ENCODE results near the gene KLC1.

KLC1 gene

DNA sequence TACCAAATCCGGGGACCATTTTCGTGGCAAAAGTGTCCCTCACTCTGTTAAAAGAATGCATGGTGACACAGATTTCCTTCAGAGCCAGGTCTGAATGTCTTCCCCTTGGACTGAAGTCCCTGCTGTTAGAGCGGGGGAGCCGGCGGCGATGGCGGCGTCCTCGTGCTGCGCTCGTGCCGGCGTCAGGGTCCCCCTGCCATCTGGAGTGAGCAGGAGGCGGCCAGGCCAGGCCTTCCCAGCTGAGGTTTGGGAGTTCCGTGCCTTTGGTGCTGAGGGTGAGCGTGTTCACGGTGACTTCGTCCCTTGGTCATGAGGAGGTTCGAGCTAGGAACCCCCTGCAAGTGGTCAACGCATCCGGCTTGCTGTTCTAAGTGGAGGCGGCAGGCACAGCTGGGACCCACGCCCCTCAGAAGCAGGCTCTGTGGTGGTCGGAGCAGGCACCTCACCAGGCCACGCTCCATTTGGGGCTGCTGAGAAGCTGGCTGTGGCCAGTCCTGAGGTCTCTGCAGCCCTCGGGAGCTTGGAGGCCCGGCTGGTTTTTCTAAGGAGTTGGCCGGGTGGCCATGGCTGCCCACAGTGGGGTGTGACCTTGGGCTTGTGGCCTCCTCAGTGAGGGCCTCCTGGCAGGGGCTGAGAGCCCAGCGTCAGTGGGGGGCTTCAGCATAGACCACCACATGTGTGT lies 96.1 kb downstream of the KLC1 start:
- no peak for TF ChIP-seq RAD21 (IDR thresholded peaks at IDR 0.05; ENCODE audit: low read depth)
- TF ChIP-seq CREB1 (IDR thresholded peaks at IDR 0.05; ENCODE audit: low read depth) = no peak
- TF ChIP-seq, protein P1, sequence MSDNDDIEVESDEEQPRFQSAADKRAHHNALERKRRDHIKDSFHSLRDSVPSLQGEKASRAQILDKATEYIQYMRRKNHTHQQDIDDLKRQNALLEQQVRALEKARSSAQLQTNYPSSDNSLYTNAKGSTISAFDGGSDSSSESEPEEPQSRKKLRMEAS (IDR thresholded peaks at IDR 0.05) = no peak
- no peak for TF ChIP-seq EGR1 (IDR thresholded peaks at IDR 0.05)

DNA sequence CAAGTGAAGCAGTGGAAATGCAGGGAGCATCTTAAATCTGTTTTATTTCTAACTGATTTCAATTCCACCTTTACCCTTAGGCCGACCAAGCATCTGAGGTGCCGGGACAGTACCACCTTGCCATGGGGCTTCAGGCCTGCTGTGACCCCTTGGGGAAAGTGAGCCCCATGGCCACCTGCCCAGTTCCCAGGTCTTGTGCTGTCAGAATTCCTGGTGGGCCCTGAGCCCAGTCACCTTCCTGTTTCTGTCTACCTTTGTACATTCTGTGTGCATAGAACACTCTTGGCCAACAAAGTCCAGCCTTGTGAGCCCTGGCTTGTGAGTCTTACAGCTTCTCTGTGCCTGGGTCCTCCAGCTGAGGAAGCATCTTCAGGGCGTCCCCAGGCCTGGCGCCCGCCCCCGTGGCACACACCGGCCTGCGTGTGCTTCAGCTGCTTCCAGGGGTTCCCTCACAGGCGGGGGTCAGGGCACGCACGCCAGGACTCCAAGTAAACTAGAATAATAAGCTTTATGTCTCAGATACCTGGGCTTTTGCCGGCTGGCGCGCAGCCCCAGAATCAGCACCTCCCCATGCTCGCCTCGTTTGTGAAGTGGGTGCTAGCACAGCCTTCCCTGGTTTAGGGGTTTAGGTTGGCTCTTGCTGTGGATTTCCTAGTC lies 96.9 kb downstream of the KLC1 start:
- TF ChIP-seq, protein P1 (IDR thresholded peaks at IDR 0.05) = no peak
- TF ChIP-seq NFIC (IDR thresholded peaks at IDR 0.05) (no peak), TCF12 (IDR thresholded peaks at IDR 0.05; ENCODE audit: low read depth) (no peak), RAD21 (IDR thresholded peaks at IDR 0.05; ENCODE audit: low read depth) (no peak), TEAD4 (IDR thresholded peaks at IDR 0.05) (no peak), YY1 (IDR thresholded peaks at IDR 0.05; ENCODE audit: low read depth) (no peak)

DNA sequence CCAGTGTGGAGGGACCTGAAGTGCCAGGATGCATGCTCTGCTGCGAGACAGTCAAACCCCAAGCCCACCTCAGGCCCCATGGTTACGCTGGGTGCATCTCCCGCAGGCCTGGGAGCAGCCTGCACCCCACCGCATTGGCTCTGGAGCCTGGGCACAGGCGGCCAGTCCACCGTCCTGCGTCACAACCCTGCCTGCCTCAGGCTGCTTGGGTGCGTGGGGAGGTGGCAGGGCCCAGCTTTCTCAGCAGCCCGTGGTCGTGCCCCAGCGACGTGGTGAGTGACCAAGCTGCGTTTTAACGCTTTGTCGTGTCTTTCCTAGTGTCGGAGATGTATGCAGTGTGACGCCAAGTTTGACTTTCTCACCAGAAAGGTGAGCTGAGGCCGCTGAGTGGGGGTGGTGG lies 97.5 kb downstream of the KLC1 start:
- no peak for TF ChIP-seq YY1 (IDR thresholded peaks at IDR 0.05; ENCODE audit: low read depth)
- TF ChIP-seq CREB1 (IDR thresholded peaks at IDR 0.05; ENCODE audit: low read depth) = no peak
- no peak for TF ChIP-seq EP300 (IDR thresholded peaks at IDR 0.05; ENCODE audit: borderline replicate concordance)
- TF ChIP-seq, protein P2, sequence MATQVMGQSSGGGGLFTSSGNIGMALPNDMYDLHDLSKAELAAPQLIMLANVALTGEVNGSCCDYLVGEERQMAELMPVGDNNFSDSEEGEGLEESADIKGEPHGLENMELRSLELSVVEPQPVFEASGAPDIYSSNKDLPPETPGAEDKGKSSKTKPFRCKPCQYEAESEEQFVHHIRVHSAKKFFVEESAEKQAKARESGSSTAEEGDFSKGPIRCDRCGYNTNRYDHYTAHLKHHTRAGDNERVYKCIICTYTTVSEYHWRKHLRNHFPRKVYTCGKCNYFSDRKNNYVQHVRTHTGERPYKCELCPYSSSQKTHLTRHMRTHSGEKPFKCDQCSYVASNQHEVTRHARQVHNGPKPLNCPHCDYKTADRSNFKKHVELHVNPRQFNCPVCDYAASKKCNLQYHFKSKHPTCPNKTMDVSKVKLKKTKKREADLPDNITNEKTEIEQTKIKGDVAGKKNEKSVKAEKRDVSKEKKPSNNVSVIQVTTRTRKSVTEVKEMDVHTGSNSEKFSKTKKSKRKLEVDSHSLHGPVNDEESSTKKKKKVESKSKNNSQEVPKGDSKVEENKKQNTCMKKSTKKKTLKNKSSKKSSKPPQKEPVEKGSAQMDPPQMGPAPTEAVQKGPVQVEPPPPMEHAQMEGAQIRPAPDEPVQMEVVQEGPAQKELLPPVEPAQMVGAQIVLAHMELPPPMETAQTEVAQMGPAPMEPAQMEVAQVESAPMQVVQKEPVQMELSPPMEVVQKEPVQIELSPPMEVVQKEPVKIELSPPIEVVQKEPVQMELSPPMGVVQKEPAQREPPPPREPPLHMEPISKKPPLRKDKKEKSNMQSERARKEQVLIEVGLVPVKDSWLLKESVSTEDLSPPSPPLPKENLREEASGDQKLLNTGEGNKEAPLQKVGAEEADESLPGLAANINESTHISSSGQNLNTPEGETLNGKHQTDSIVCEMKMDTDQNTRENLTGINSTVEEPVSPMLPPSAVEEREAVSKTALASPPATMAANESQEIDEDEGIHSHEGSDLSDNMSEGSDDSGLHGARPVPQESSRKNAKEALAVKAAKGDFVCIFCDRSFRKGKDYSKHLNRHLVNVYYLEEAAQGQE (IDR thresholded peaks at IDR 0.05; ENCODE audit: low read depth) = no peak
- no peak for TF ChIP-seq TEAD4 (IDR thresholded peaks at IDR 0.05)
- TF ChIP-seq TAF1 (IDR thresholded peaks at IDR 0.05; ENCODE audit: low read depth) = no peak
- no peak for TF ChIP-seq ZBTB7A (IDR thresholded peaks at IDR 0.05; ENCODE audit: low read depth)
- TF ChIP-seq TCF12 (IDR thresholded peaks at IDR 0.05; ENCODE audit: low read depth) = no peak
- TF ChIP-seq FOXM1 (IDR thresholded peaks at IDR 0.05; ENCODE audit: borderline replicate concordance, low read depth) = no peak
- TF ChIP-seq NFIC (IDR thresholded peaks at IDR 0.05) = no peak
- TF ChIP-seq, protein P1 (IDR thresholded peaks at IDR 0.05) = no peak
- TF ChIP-seq CEBPB (IDR thresholded peaks at IDR 0.05) = no peak

DNA sequence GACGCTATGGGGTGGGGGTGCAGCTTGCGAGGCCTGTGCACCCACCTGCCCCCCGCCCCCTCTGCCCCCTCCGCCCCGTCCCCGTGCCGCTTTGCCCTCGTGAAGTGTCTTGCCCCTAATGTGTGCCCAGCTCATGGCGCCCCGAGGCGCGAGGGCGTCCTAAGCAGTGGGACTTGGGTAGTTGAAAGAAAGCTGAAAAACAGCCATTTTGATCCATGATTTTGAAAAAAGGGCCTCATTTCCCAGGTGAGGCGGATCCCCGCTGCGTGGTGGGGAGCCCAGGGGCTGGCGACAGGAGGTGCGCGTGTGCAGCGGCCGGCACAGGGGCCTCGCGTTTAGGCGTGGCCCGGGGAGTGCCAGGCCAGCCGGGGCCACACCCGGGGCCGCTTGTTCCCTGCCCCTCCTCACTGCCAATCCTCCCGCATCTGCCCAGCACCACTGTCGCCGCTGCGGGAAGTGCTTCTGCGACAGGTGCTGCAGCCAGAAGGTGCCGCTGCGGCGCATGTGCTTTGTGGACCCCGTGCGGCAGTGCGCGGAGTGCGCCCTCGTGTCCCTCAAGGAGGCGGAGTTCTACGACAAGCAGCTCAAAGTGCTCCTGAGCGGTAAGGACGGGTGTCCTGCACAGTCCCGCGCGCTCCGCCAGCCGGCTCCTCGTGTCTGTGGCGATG lies 98.4 kb downstream of the KLC1 start:
- no peak for TF ChIP-seq NFIC (IDR thresholded peaks at IDR 0.05)
- TF ChIP-seq EP300 (IDR thresholded peaks at IDR 0.05; ENCODE audit: borderline replicate concordance) = no peak
- TF ChIP-seq CEBPB (IDR thresholded peaks at IDR 0.05) = no peak
- no peak for TF ChIP-seq ZBTB7A (IDR thresholded peaks at IDR 0.05; ENCODE audit: low read depth)
- TF ChIP-seq, protein P3, sequence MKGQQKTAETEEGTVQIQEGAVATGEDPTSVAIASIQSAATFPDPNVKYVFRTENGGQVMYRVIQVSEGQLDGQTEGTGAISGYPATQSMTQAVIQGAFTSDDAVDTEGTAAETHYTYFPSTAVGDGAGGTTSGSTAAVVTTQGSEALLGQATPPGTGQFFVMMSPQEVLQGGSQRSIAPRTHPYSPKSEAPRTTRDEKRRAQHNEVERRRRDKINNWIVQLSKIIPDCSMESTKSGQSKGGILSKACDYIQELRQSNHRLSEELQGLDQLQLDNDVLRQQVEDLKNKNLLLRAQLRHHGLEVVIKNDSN (IDR thresholded peaks at IDR 0.05) = no peak
- TF ChIP-seq, protein P1 (IDR thresholded peaks at IDR 0.05) = no peak
- no peak for TF ChIP-seq CREB1 (IDR thresholded peaks at IDR 0.05; ENCODE audit: low read depth)
- TF ChIP-seq, protein P2 (IDR thresholded peaks at IDR 0.05; ENCODE audit: low read depth) = no peak
- no peak for TF ChIP-seq FOXM1 (IDR thresholded peaks at IDR 0.05; ENCODE audit: borderline replicate concordance, low read depth)
- TF ChIP-seq TCF12 (IDR thresholded peaks at IDR 0.05; ENCODE audit: low read depth) = no peak
- no peak for TF ChIP-seq YY1 (IDR thresholded peaks at IDR 0.05; ENCODE audit: low read depth)
- TF ChIP-seq TEAD4 (IDR thresholded peaks at IDR 0.05) = no peak
- no peak for TF ChIP-seq EGR1 (IDR thresholded peaks at IDR 0.05)
- TF ChIP-seq TAF1 (IDR thresholded peaks at IDR 0.05; ENCODE audit: low read depth) = no peak
- TF ChIP-seq RAD21 (IDR thresholded peaks at IDR 0.05; ENCODE audit: low read depth) = no peak

DNA sequence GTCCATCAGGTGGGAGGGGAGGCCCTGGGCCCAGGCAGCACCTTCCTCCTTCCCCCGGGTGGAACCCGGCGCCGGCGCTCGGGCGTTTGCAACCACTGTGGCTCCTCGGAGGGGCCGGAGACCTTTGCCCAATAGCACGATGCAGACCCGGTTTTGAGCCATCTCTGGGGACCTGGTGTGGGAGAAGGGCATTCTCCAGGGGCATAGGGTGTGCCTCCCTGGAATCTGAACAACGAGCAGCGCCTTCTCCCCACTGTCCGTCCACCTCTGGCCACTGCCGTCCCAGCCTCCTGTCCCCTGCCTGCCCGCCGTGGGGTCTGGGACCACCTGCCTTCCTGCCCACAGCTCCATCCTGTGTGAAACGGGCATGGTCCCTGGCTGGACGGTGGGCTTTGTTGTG lies 99.1 kb downstream of the KLC1 start:
- TF ChIP-seq, protein P1 (IDR thresholded peaks at IDR 0.05) = no peak
- TF ChIP-seq CEBPB (IDR thresholded peaks at IDR 0.05) (no peak), TEAD4 (IDR thresholded peaks at IDR 0.05) (no peak), EGR1 (IDR thresholded peaks at IDR 0.05) (no peak), FOXM1 (IDR thresholded peaks at IDR 0.05; ENCODE audit: borderline replicate concordance, low read depth) (no peak), NFIC (IDR thresholded peaks at IDR 0.05) (no peak), CREB1 (IDR thresholded peaks at IDR 0.05; ENCODE audit: low read depth) (no peak), YY1 (IDR thresholded peaks at IDR 0.05; ENCODE audit: low read depth) (no peak), ZBTB7A (IDR thresholded peaks at IDR 0.05; ENCODE audit: low read depth) (no peak), RAD21 (IDR thresholded peaks at IDR 0.05; ENCODE audit: low read depth) (no peak), EP300 (IDR thresholded peaks at IDR 0.05; ENCODE audit: borderline replicate concordance) (no peak), TAF1 (IDR thresholded peaks at IDR 0.05; ENCODE audit: low read depth) (no peak), TCF12 (IDR thresholded peaks at IDR 0.05; ENCODE audit: low read depth) (no peak)
- TF ChIP-seq, protein P2 (IDR thresholded peaks at IDR 0.05; ENCODE audit: low read depth) = no peak
- TF ChIP-seq, protein P3 (IDR thresholded peaks at IDR 0.05) = no peak
